Jurkat, Clone E6-1 (cell line): ENCODE measurements around the gene TOE1.

ENCODE experiments used
- DNase-seq: peaks from one replicate; pipeline ENCODE4 v3.0.0-alpha.2; 2011; ENCODE audit warnings: low read depth, low spot score
- H3K4me3 ChIP-seq: 2 replicates; pipeline ENCODE4 v1.5.1; 2011; ENCODE audit warnings: mild to moderate bottlenecking, low read length, control low read depth, moderate library complexity

The TOE1 gene

GRCh38 chr1:45325851-45326506 is 14.0 kb upstream of the TOE1 start:
- DNase-seq, result no peak

GRCh38 chr1:45326627-45327623 is 13.0 kb upstream of the TOE1 start, which contains the start of gene HPDL:
Gene HPDL, plus strand, starts transcription at chr1:45326895. Its CDS starts 254 bp downstream, at chr1:45327149.
- no peak for DNase-seq
- H3K4me3 ChIP-seq, result no peak within 1 kb of the TSS

More at GRCh38 chr1:45325851-45326506, 14.0 kb upstream of the TOE1 start:
- H3K4me3 ChIP-seq, result no peak overlapping the region

GRCh38 chr1:45327644-45328515 is 12.1 kb upstream of the TOE1 start:
- no peak overlapping the region for H3K4me3 ChIP-seq
- no peak for DNase-seq

GRCh38 chr1:45328680-45329079 is 11.3 kb upstream of the TOE1 start:
- no peak overlapping the region for H3K4me3 ChIP-seq
- no peak for DNase-seq

GRCh38 chr1:45329445-45329844 is 10.5 kb upstream of the TOE1 start:
- H3K4me3 ChIP-seq, result no peak overlapping the region
- DNase-seq, result no peak

- DNase-seq, result no peak
Measured at GRCh38 chr1:45331436-45332345, 8.3 kb upstream of the TOE1 start.

GRCh38 chr1:45332346-45332720 is 7.6 kb upstream of the TOE1 start:
- no peak overlapping the region for H3K4me3 ChIP-seq
- DNase-seq, result no peak

More at GRCh38 chr1:45331436-45332345, 8.3 kb upstream of the TOE1 start:
- no peak overlapping the region for H3K4me3 ChIP-seq

GRCh38 chr1:45334308-45335245 is 5.4 kb upstream of the TOE1 start:
- peak; percentile 35 for DNase-seq
- no peak overlapping the region for H3K4me3 ChIP-seq

GRCh38 chr1:45335855-45336324 is 4.1 kb upstream of the TOE1 start:
- H3K4me3 ChIP-seq, result no peak overlapping the region
- no peak for DNase-seq

GRCh38 chr1:45337630-45338325 is 2.2 kb upstream of the TOE1 start:
- no peak for DNase-seq
- no peak overlapping the region for H3K4me3 ChIP-seq

GRCh38 chr1:45340816-45341466 is 971 bp downstream of the TOE1 start:
- peak; percentile 45 for DNase-seq
- H3K4me3 ChIP-seq, result peak overlapping the region; percentile 96

GRCh38 chr1:45344499-45344898 is 4.5 kb downstream of the TOE1 start:
- DNase-seq, result no peak
- no peak overlapping the region for H3K4me3 ChIP-seq

- DNase-seq, result no peak
- H3K4me3 ChIP-seq, result no peak overlapping the region
Measured at GRCh38 chr1:45345014-45345413, 5.0 kb downstream of the TOE1 start.

GRCh38 chr1:45346473-45346872 is 6.5 kb downstream of the TOE1 start:
- H3K4me3 ChIP-seq, result no peak overlapping the region
- DNase-seq, result no peak

- no peak overlapping the region for H3K4me3 ChIP-seq
- DNase-seq, result no peak
Measured at GRCh38 chr1:45348020-45348419, 8.1 kb downstream of the TOE1 start.

- H3K4me3 ChIP-seq, result no peak overlapping the region
Measured at GRCh38 chr1:45348609-45348965, 8.6 kb downstream of the TOE1 start.

More at GRCh38 chr1:45348609-45348965, 8.6 kb downstream of the TOE1 start:
- no peak for DNase-seq
